Chondrocyte (in vitro differentiated cells): ENCODE results near the gene WWC1. TPM values are rescaled to one million over a fixed set of nuclear protein-coding genes. Genes with fewer than 3 reads are reported as not detected.

Experiments used
- DNase-seq: peaks from one replicate; pipeline ENCODE4 v3.0.0; 2021; ENCODE audit warnings: mixed read lengths, low spot score
- H3K27ac Mint-ChIP-seq: one replicate; pipeline ENCODE4 v1.8.0; 2021; ENCODE audit warnings: mild to moderate bottlenecking, moderate library complexity, mixed read lengths; ENCODE audit not compliant: unreplicated experiment
- H3K27me3 Mint-ChIP-seq: 2 replicates; pipeline ENCODE4 v1.8.0; 2021; ENCODE audit warnings: low read depth, mixed read lengths
- H3K36me3 Mint-ChIP-seq: 2 replicates; pipeline ENCODE4 v1.8.0; 2021; ENCODE audit warnings: low read depth, mixed read lengths
- H3K4me1 Mint-ChIP-seq: 2 replicates; pipeline ENCODE4 v1.8.0; 2021; ENCODE audit warnings: low read depth, mild to moderate bottlenecking, mixed read lengths
- H3K4me3 Mint-ChIP-seq: one replicate; pipeline ENCODE4 v1.8.0; 2021; ENCODE audit warnings: mild to moderate bottlenecking, moderate library complexity, mixed read lengths; ENCODE audit not compliant: unreplicated experiment
- H3K9me3 Mint-ChIP-seq: 2 replicates; pipeline ENCODE4 v1.8.0; 2021; ENCODE audit warnings: low read depth, mixed read lengths
- total RNA-seq: library from RNA; stranded (reverse); gene quantifications from 3 replicates; pipeline ENCODE4 v1.2.1, GENCODE V29; 2021
- TF ChIP-seq, protein P1 (sequence below): fragments of 200-600 bp; sonication (generic); IDR thresholded peaks from 2 replicates; pipeline ENCODE4 v1.5.0; 2021; ENCODE audit warnings: antibody characterized with exemption, mild to moderate bottlenecking, moderate library complexity

The WWC1 gene
- total RNA-seq, 1 donor from 2014 or later: 2.1 TPM

DNA sequence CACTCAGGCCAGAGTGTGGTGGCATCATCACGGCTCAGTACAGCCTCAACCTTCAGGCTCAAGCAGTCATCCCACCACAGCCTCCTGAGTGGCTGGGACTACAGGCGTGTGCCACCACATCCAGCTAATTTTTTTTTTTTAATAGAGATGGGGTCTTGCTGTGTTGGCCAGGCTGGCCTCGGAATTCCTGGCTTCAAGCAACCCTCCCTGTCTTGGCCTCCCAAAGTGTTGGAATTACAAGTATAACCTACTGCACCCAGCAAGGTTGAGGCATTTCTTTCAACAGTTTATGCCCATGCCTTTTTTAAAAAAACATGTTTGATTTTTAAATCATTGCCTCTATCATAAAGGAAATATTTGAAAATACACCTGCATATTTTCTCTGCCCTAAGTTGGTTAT is 197.6 kb downstream of the WWC1 start:
- Mint-ChIP-seq H3K4me3 (no peak overlapping the region), H3K36me3 (peaks cover 29% of the 10 kb centered on the region), H3K9me3 (no peaks in the 10 kb centered on the region), H3K27ac (no peak overlapping the region), H3K4me1 (peaks cover 28% of the 10 kb centered on the region), H3K27me3 (no peaks in the 10 kb centered on the region)
- TF ChIP-seq, protein P1, sequence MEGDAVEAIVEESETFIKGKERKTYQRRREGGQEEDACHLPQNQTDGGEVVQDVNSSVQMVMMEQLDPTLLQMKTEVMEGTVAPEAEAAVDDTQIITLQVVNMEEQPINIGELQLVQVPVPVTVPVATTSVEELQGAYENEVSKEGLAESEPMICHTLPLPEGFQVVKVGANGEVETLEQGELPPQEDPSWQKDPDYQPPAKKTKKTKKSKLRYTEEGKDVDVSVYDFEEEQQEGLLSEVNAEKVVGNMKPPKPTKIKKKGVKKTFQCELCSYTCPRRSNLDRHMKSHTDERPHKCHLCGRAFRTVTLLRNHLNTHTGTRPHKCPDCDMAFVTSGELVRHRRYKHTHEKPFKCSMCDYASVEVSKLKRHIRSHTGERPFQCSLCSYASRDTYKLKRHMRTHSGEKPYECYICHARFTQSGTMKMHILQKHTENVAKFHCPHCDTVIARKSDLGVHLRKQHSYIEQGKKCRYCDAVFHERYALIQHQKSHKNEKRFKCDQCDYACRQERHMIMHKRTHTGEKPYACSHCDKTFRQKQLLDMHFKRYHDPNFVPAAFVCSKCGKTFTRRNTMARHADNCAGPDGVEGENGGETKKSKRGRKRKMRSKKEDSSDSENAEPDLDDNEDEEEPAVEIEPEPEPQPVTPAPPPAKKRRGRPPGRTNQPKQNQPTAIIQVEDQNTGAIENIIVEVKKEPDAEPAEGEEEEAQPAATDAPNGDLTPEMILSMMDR: no peak
- DNase-seq: no peak

- Mint-ChIP-seq H3K4me3 (no peak overlapping the region), H3K27me3 (no peaks in the 10 kb centered on the region), H3K36me3 (peaks cover 50% of the 10 kb centered on the region), H3K4me1 (peaks cover 5% of the 10 kb centered on the region), H3K9me3 (no peaks in the 10 kb centered on the region), H3K27ac (no peak overlapping the region)
- no peak for DNase-seq
- TF ChIP-seq, protein P1: no peak
These were observed 202.7 kb downstream of the WWC1 start for GRCh38 chr5:168494057-168494555.

- Mint-ChIP-seq H3K9me3 (no peaks in the 10 kb centered on the region), H3K27me3 (no peaks in the 10 kb centered on the region), H3K4me3 (no peak overlapping the region), H3K27ac (no peak overlapping the region), H3K4me1 (no peaks in the 10 kb centered on the region), H3K36me3 (peaks cover 35% of the 10 kb centered on the region)
- TF ChIP-seq, protein P1: no peak
- no peak for DNase-seq
These were observed 211.3 kb downstream of the WWC1 start for GRCh38 chr5:168502563-168503237.

- H3K36me3 Mint-ChIP-seq: peaks cover 79% of the 10 kb centered on the region
- TF ChIP-seq, protein P1: no peak
- peaks cover 20% of the 10 kb centered on the region for H3K9me3 Mint-ChIP-seq
- H3K4me3 Mint-ChIP-seq: no peak overlapping the region
- no peak for DNase-seq
- no peaks in the 10 kb centered on the region for H3K4me1 Mint-ChIP-seq
- no peak overlapping the region for H3K27ac Mint-ChIP-seq
- H3K27me3 Mint-ChIP-seq: no peaks in the 10 kb centered on the region
These were observed 222.5 kb downstream of the WWC1 start for GRCh38 chr5:168513861-168514428.

Other genes starting within 250 kb of the WWC1 start
- gene RARS1, start 194.8 kb downstream of the WWC1 start, total RNA-seq: 95.3 to 125 TPM (median 98.6 TPM) in 3 replicates
- gene FBLL1, start 237.7 kb downstream of the WWC1 start, total RNA-seq: 2.4 to 8.3 TPM (median 7.9 TPM) in 3 replicates